GM12873 (cell line): Measurements from ENCODE around the gene ZNF512B.

Experiments
- TF ChIP-seq, protein P1 (sequence below): IDR thresholded peaks from 2 replicates; pipeline ENCODE4 v1.5.1; 2012; ENCODE audit warnings: low read depth, mild to moderate bottlenecking, moderate library complexity, low read length, control low read depth; ENCODE audit not compliant: insufficient read depth; ENCODE audit errors: missing control alignments

The ZNF512B gene

DNA sequence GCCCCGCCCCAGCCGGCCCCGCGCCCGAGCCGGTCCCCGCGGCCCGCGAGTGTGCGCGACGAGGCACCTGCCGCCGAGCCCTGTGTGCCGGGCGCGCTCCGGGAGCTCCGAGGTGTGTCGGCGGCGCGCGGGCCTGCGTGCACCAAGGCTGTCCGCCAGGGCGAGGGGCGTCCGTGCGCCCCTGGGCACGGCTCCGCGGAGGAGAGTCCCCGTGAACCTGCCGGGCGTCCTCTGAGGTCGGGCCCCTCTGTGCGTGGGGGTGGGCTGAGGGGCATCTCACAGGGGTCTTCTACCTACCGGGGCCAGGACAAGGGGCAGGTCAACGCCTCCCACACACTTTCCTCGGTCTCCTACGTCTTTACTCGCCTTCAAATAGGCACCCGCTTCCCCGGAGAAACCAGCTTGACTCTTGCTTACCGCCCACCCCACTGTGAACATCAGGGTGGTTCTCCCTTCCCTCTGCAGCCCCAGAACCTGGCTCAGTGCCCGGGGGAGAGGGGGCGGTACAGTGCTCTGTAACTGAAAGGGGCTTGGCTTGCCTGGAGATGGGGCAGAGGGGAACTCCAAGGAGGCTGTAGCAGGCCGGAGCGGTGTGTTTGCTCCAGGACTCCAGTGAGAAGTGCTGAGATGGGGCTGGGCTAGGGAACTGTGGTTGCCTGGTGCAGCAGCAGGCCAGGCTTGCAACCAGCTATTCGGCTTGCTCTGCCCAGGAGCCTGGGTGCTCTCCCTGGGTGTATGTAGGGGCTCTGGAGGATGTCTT lies 10.0 kb upstream of the ZNF512B start, which contains the start of gene SAMD10:
SAMD10 (minus strand) TSS at position 86 of the 760 bp plus-strand sequence. CDS start 175 bp downstream, outside the sequence.
- TF ChIP-seq, protein P1, sequence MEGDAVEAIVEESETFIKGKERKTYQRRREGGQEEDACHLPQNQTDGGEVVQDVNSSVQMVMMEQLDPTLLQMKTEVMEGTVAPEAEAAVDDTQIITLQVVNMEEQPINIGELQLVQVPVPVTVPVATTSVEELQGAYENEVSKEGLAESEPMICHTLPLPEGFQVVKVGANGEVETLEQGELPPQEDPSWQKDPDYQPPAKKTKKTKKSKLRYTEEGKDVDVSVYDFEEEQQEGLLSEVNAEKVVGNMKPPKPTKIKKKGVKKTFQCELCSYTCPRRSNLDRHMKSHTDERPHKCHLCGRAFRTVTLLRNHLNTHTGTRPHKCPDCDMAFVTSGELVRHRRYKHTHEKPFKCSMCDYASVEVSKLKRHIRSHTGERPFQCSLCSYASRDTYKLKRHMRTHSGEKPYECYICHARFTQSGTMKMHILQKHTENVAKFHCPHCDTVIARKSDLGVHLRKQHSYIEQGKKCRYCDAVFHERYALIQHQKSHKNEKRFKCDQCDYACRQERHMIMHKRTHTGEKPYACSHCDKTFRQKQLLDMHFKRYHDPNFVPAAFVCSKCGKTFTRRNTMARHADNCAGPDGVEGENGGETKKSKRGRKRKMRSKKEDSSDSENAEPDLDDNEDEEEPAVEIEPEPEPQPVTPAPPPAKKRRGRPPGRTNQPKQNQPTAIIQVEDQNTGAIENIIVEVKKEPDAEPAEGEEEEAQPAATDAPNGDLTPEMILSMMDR, result peak; percentile 38

DNA sequence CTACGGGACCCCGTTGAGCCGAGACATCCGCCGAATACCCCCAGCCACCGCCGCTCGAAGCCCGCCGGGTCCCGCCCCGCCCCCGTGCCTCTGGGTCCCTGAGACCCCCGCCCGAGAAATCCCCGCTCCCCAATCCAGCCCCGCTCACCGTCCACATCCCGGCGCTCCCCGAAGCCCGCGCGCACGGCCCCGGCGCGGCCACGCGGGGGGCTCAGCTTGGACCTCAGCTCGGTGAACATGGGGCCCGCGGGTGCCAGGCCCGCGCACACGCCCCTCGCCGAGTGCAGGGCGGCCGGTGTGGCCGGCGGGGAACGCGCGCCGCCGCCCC lies 9.5 kb upstream of the ZNF512B start:
- TF ChIP-seq, protein P1, result no peak

DNA sequence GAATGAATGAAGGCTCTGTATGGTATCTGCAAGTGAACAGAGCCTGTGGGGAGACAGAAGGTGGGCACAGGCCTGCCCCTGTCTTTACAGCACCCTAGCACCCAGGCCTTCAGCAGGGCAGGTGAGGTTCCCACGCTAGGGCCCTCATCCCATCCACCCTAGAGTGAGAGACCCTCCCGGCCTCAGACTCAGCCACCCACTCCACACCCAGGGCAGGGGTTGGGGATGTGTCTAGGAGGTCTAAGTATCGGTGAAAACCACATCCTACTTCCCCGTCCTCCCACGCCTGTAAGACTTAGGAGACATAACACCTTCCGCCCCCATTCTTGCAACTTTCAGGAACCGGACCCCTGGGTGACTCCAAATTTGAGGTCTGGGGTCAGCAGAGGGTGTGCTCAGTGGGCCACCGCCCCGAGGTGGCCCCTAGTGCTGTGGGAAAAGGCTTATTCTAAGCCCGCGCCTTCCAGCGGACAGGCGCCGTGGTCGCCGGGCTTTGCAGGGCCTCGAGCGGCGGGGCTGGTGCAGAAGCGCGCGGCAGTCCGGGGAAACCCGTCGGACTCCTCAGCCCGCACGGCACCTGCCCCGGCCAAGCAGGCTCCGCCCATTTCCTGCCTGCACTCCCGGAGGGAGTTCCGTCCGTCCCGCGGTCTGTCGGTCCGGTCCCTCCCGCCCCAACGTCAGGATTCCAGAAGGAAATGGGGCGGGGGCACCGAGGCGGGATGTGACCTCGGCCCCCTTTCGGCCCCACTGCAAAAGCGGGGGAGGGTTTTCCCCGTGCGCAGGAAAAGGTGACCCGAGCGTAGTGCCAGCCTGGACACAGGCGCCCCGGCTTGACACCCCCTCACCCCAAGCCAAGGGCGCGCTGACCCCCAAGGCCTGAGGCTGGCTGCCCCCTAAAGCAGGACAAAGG lies 8.8 kb upstream of the ZNF512B start:
- TF ChIP-seq, protein P1, result no peak

DNA sequence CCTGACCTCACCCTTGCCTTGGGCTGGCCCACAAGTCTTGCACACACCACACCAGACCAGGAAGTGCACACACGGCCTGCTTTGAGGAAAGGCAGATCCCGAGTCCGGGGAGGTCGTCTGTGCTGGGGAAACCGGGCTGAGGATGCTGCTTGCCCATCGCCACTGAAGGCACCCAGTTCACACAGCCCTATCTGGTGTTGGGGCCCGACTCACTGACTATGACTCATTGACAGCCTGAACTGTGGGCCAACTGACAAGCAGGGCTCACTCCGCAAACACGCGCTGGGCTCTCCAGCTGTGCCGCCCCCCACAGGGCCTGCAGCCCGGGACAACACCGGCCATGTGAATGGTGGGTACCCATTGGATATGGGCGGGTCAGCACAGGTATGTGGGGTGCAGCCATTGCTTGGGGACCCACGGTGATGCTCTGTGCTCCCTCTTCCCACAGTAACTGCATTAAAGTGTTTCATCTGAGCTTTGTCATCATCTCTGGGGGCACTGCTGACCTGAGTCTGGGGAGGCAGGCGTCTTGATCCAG lies 8.1 kb upstream of the ZNF512B start:
- TF ChIP-seq, protein P1, result no peak

DNA sequence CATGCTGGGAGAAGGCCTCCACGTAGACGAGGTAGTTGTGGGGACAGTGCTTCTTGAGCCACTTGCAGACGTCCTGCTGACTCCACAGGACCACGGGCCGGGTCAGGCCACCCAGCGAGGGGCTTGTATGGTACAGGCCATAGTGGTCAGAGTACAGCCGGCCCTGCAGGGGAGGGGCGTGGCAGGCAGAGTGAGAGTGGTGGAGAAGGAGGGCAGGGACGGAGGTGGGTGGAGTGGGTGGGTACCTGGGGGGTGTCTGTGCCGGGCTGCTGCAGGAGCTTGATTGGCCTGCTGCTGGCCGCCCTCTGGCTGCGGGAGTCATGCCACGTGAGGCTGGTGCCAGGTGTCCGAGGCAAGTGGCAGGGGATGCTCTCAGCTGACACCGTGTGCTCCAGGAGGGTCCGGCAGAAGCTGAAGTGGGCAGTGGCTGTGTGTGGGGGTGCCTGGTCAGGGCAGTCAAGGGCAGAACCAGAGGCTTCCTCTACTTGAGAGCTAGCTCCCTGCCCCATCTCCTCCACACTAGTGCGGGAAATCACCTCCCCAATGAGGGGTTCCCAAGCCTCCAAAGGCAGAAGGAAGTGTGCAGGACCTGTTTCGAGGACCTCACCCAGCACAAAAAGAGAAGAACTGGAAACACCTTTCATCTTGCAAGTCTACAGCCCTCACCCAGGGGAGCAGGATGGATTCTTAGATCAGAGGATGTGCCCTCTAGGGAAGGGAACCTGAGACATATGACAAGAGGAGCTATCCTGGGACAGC lies 7.4 kb upstream of the ZNF512B start:
- TF ChIP-seq, protein P1, result no peak

DNA sequence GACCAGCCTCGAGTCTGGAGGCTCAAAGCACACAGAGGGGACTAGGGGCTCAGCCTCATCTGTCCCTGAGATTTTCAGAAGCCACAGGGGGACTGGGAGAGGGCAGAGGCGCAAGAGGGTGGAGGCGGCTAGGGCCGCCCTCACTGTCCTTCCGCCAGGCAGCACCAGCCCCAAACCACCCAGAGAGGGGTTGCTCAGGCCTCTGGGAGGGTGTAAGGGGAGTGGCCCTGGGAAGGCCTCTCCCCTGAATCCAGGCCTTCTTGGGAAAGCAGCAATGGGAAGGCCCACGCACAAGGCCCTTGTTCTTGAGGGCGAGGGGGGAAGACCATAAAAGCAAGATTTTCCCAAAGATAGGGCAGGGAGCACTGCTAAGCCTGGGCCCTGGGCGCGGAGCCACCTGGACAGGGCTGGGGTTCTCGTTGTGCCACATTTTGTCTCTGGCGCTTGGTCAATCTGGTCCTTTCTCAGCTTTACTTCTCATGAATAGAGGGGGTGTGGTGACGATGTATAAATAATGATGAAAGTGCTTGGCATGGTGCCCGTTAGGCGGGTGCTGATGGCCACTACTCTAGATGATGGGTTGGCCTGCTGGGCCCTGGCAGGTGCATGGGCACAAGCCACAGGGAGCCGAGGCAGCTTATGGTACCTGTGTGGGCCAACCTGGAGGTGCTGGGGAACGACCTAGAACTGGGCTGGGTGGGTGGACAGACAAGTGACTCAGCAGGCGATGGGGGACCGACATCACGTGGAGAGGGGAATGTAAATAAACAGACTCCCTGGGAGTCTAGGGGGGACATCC lies 4.9 kb upstream of the ZNF512B start:
- TF ChIP-seq, protein P1, result no peak
